NT2/D1 (cell line): ENCODE results near the gene ALDH4A1.

ENCODE experiments used
- SUZ12 ChIP-seq: IDR thresholded peaks from 2 replicates; pipeline ENCODE4 v1.6.1; 2011; ENCODE audit not compliant: insufficient read length, insufficient read depth; ENCODE audit errors: extremely low read depth
- YY1 ChIP-seq: IDR thresholded peaks from 2 replicates; pipeline ENCODE4 v1.6.1; 2011; ENCODE audit not compliant: insufficient read length, insufficient read depth
- ZNF274 ChIP-seq: IDR thresholded peaks from 2 replicates; pipeline ENCODE4 v1.6.1; 2011; ENCODE audit warnings: mild to moderate bottlenecking, low read depth, low read length

GRCh38 chr1:18886003-18886335 lies 16.4 kb downstream of the ALDH4A1 start:
- TF ChIP-seq ZNF274 (no peak), SUZ12 (no peak), YY1 (no peak)
